Esophagus squamous epithelium (tissue), 5 donors: ENCODE results near the gene BPIFB1. TPM values are rescaled to one million over a fixed set of nuclear protein-coding genes. Genes with fewer than 3 reads are reported as not detected.

ENCODE experiments used
- DNase-seq: peaks from one replicate; lab custom pipeline; 2025; lab: John Stamatoyannopoulos, UW
- H3K27ac ChIP-seq, 4 donors: fragments of 200-600 bp; sonication (generic); one replicate each; pipeline ENCODE4 v1.5.1; 2016 to 2019; ENCODE audit warnings: mild to moderate bottlenecking in 1 of 4
- H3K27me3 ChIP-seq, 4 donors: fragments of 200-600 bp; sonication (generic); 1 replicate in 3 of 4; 2 replicates in 1 of 4; pipeline versions ENCODE4 v1.5.1 to v1.6.0; 2017 to 2021; ENCODE audit warnings: antibody characterized with exemption in 1 of 4
- H3K36me3 ChIP-seq, 3 donors: fragments of 200-600 bp; sonication (generic); one replicate each; pipeline ENCODE4 v1.5.1; 2016 to 2019
- H3K4me1 ChIP-seq, 3 donors: fragments of 200-600 bp; sonication (generic); one replicate each; pipeline ENCODE4 v1.5.1; 2017 to 2019
- H3K4me3 ChIP-seq, 4 donors: fragments of 200-600 bp; sonication (generic); 1 replicate in 3 of 4; 2 replicates in 1 of 4; pipeline ENCODE4 v1.5.1; 2016 to 2019; ENCODE audit warnings: mild to moderate bottlenecking in 2 of 4, moderate library complexity in 1 of 4
- H3K9me3 ChIP-seq, 3 donors: fragments of 200-600 bp; sonication (generic); one replicate each; pipeline ENCODE4 v1.5.1; 2016 to 2019
- CTCF ChIP-seq, 6 experiments: fragments of 450-650 bp in 4 of 6; fragments of 200-600 bp in 2 of 6; sonication (generic) in 2 of 6; IDR thresholded peaks; one replicate each; pipeline ENCODE4 v1.5.1; 2016 to 2019; ENCODE audit warnings: antibody characterized with exemption in 6 of 6, mild to moderate bottlenecking in 4 of 6, moderate library complexity in 4 of 6
- POLR2A ChIP-seq, 4 donors: fragments of 450-650 bp; IDR thresholded peaks; one replicate each; pipeline ENCODE4 v1.6.1; 2017; ENCODE audit warnings: antibody characterized with exemption in 4 of 4, mild to moderate bottlenecking in 4 of 4, moderate library complexity in 3 of 4
- WGBS, 2 donors: methylation state at CpG; one replicate each; pipeline ENCODE4 v1.1.5; 2018; 5-methylcytosine and 5-hydroxymethylcytosine counted together
- intact Hi-C: fragments of 100-400 bp; cut with DNase I; formaldehyde crosslinking; loops from one replicate; pipeline ENCODE4 v1.15.0; 2022
- total RNA-seq, 4 donors: library from RNA; depleted of rRNA; stranded (reverse); fragments of >200 nt; gene quantifications; one replicate each; pipeline ENCODE4 v1.1.0, GENCODE V29; 2016
- donor health status: DM: yes; HTN: yes; CAD: no.

Gene BPIFB1
- total RNA-seq, 4 donors from 2014 or later: 0.38 to 99.4 (median 4.3) TPM; not detected in 1

DNA sequence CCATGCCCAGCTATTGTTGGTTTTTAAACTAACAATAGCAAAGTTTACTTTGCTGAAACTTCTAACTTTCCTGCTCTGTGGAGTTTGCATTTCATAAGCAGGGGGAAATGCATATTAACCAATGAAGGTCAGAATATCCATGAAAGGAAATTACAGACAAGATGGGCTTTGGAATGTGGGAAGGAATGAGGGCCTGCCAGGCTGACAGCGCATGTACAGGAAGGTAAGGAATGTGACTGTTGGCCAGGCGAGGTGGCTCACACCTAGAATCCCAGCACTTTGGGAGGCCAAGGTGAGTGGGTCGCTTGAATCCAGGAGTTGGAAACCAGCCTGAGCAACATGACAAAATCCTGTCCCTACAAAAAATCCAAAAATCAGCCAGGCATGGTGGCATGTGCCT lies 68.7 kb downstream of the BPIFB1 start:
- Histone ChIP-seq H3K27ac (no peak overlapping the region), H3K27me3 (no peaks in the 10 kb centered on the region), H3K4me1 (no peaks in the 10 kb centered on the region), H3K36me3 (peaks cover 0 to 67% (median 0%) of the 10 kb centered on the region in 3 donors), H3K9me3 (no peaks in the 10 kb centered on the region), H3K4me3 (no peak overlapping the region)
- TF ChIP-seq CTCF (IDR thresholded peaks at IDR 0.05) (no peak), POLR2A (IDR thresholded peaks at IDR 0.05) (no peak)
- WGBS, 2 donors: 63 to 94% methylated on average over 3 of the region's 3 CpGs
- DNase-seq: no peak
- intact Hi-C loops: no loop called here

DNA sequence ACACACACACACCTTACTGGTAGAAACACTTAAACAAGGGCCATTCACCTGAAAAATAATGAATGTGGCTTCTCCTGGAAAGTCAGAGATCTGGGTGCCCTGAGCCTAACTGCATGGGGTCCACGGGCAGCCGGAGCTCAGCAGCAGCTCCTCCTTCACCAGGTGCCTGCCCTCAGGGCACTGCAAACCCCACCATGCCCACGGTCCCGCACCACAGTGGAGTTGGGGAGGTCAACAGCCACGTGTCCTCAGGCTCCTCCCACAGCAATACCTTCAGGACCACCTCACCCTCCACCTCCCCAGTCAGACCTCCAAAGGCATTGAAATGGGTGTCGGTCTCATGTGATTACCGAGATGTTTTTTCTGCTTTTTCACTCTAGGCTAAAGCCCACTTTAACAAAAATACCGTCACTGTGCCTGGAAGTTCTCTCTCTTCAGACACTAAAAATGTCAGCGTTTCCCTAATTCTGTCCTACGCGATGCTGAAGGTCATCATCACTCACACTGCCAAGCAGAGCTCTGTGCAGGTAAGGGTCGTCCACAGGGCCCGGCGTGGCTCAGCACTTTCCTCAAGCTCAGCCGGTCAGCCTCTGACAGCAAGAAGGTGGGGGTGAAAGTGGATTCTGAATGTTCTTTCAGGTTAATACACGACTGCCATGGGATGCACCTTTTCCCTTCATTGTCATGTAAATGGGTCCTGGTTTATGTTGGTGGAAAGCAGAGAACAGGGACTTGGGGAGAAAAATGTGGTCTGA lies 69.4 kb downstream of the BPIFB1 start:
- Histone ChIP-seq H3K9me3 (no peaks in the 10 kb centered on the region), H3K27ac (no peak overlapping the region), H3K36me3 (peaks cover 0 to 74% (median 0%) of the 10 kb centered on the region in 3 donors), H3K4me1 (no peaks in the 10 kb centered on the region), H3K4me3 (no peak overlapping the region), H3K27me3 (no peaks in the 10 kb centered on the region)
- intact Hi-C loops: no loop called here
- no peak for DNase-seq
- no peak for TF ChIP-seq POLR2A (IDR thresholded peaks at IDR 0.05)
- TF ChIP-seq CTCF (IDR thresholded peaks at IDR 0.05): no peak
- 85 to 86% methylated on average over 12 to 16 of the region's 16 CpGs for WGBS, 2 donors

GRCh38 chr20:33353013-33353402 lies 70.0 kb downstream of the BPIFB1 start:
- H3K27ac ChIP-seq: no peak overlapping the region
- no peak overlapping the region for H3K4me3 ChIP-seq
- H3K36me3 ChIP-seq: peaks cover 0 to 78% (median 0%) of the 10 kb centered on the region in 3 donors
- no peak for DNase-seq
- H3K9me3 ChIP-seq: no peaks in the 10 kb centered on the region
- intact Hi-C loops: no loop called here
- no peaks in the 10 kb centered on the region for H3K27me3 ChIP-seq
- WGBS, 2 donors: 87 to 90% methylated on average over 4 of the region's 4 CpGs
- no peak for TF ChIP-seq CTCF (IDR thresholded peaks at IDR 0.05)
- TF ChIP-seq POLR2A (IDR thresholded peaks at IDR 0.05): no peak
- H3K4me1 ChIP-seq: no peaks in the 10 kb centered on the region

Other genes starting within 250 kb of the BPIFB1 start
- not detected for gene BPIFB3, start 229.3 kb upstream of the BPIFB1 start, total RNA-seq
- gene BPIFB4, start 203.6 kb upstream of the BPIFB1 start, total RNA-seq: not detected
- gene BPIFA2, start 115.1 kb upstream of the BPIFB1 start, total RNA-seq: not detected
- not detected for gene BPIFA3, start 65.9 kb upstream of the BPIFB1 start, total RNA-seq
- not detected for gene BPIFA1, start 47.2 kb upstream of the BPIFB1 start, total RNA-seq
- gene CDK5RAP1, start 118.3 kb downstream of the BPIFB1 start, total RNA-seq: 10 to 100 TPM; 13.5 to 23.2 (median 20.1) TPM
- gene SNTA1, start 160.5 kb downstream of the BPIFB1 start, total RNA-seq: 10 to 100 TPM in 3 of 4 donors, 1 to 10 TPM in 1; 6.3 to 27.3 (median 14.0) TPM
- gene CBFA2T2, start 206.9 kb downstream of the BPIFB1 start, total RNA-seq: 10 to 100 TPM; 10.5 to 15.6 (median 10.8) TPM